ENCODE measurements around the gene CCDC82.

Gene CCDC82

GRCh38 chr11:96391698-96392307 lies 2.1 kb upstream of the CCDC82 start:
- FAIRE-seq (peak; percentile 44), DNase-seq (ENCODE audit: insufficient read length) (no peak)
- TF ChIP-seq POLR2AphosphoS5 (IDR thresholded peaks at IDR 0.05; ENCODE audit: low read depth, low read length) (no peak), TAF1 (IDR thresholded peaks at IDR 0.05; ENCODE audit: borderline replicate concordance, low read depth, low read length) (no peak), POLR2A (IDR thresholded peaks at IDR 0.05; ENCODE audit: low read depth, low read length) (no peak)

GRCh38 chr11:96390488-96390792 lies 728 bp upstream of the CCDC82 start:
- no peak for TF ChIP-seq POLR2AphosphoS5 (IDR thresholded peaks at IDR 0.05; ENCODE audit: low read depth, low read length)
- no peak for TF ChIP-seq POLR2A (IDR thresholded peaks at IDR 0.05; ENCODE audit: low read depth, low read length)
- TF ChIP-seq TAF1 (IDR thresholded peaks at IDR 0.05; ENCODE audit: borderline replicate concordance, low read depth, low read length): no peak
- DNase-seq (ENCODE audit: insufficient read length) (no peak), FAIRE-seq (no peak)

GRCh38 chr11:96388891-96389719 lies 607 bp downstream of the CCDC82 start:
- DNase-seq (ENCODE audit: insufficient read length) (peak; percentile 11), FAIRE-seq (peak; percentile 84)
- TF ChIP-seq TAF1 (IDR thresholded peaks at IDR 0.05; ENCODE audit: borderline replicate concordance, low read depth, low read length) (no peak), POLR2A (IDR thresholded peaks at IDR 0.05; ENCODE audit: low read depth, low read length) (no peak), POLR2AphosphoS5 (IDR thresholded peaks at IDR 0.05; ENCODE audit: low read depth, low read length) (no peak)

GRCh38 chr11:96385187-96385586 lies 4.5 kb downstream of the CCDC82 start:
- no peak for TF ChIP-seq TAF1 (IDR thresholded peaks at IDR 0.05; ENCODE audit: borderline replicate concordance, low read depth, low read length)
- TF ChIP-seq POLR2A (IDR thresholded peaks at IDR 0.05; ENCODE audit: low read depth, low read length): no peak
- TF ChIP-seq POLR2AphosphoS5 (IDR thresholded peaks at IDR 0.05; ENCODE audit: low read depth, low read length): no peak
- DNase-seq (ENCODE audit: insufficient read length) (no peak), FAIRE-seq (no peak)

- DNase-seq (ENCODE audit: insufficient read length) (no peak), FAIRE-seq (peak; percentile 42)
- no peak for TF ChIP-seq POLR2A (IDR thresholded peaks at IDR 0.05; ENCODE audit: low read depth, low read length)
- no peak for TF ChIP-seq POLR2AphosphoS5 (IDR thresholded peaks at IDR 0.05; ENCODE audit: low read depth, low read length)
- no peak for TF ChIP-seq TAF1 (IDR thresholded peaks at IDR 0.05; ENCODE audit: borderline replicate concordance, low read depth, low read length)
Observed at GRCh38 chr11:96384156-96384555, 5.6 kb downstream of the CCDC82 start.

GRCh38 chr11:96376796-96377195 lies 12.9 kb downstream of the CCDC82 start:
- no peak for TF ChIP-seq TAF1 (IDR thresholded peaks at IDR 0.05; ENCODE audit: borderline replicate concordance, low read depth, low read length)
- no peak for TF ChIP-seq POLR2AphosphoS5 (IDR thresholded peaks at IDR 0.05; ENCODE audit: low read depth, low read length)
- TF ChIP-seq POLR2A (IDR thresholded peaks at IDR 0.05; ENCODE audit: low read depth, low read length): no peak
- DNase-seq (ENCODE audit: insufficient read length) (no peak), FAIRE-seq (no peak)

GRCh38 chr11:96373826-96374225 lies 15.9 kb downstream of the CCDC82 start:
- FAIRE-seq: no peak
- no peak for DNase-seq (ENCODE audit: insufficient read length)
- no peak for TF ChIP-seq POLR2A (IDR thresholded peaks at IDR 0.05; ENCODE audit: low read depth, low read length)
- TF ChIP-seq POLR2AphosphoS5 (IDR thresholded peaks at IDR 0.05; ENCODE audit: low read depth, low read length): no peak
- no peak for TF ChIP-seq TAF1 (IDR thresholded peaks at IDR 0.05; ENCODE audit: borderline replicate concordance, low read depth, low read length)

GRCh38 chr11:96367342-96367741 lies 22.4 kb downstream of the CCDC82 start:
- DNase-seq (ENCODE audit: insufficient read length): no peak
- TF ChIP-seq TAF1 (IDR thresholded peaks at IDR 0.05; ENCODE audit: borderline replicate concordance, low read depth, low read length) (no peak), POLR2A (IDR thresholded peaks at IDR 0.05; ENCODE audit: low read depth, low read length) (no peak), POLR2AphosphoS5 (IDR thresholded peaks at IDR 0.05; ENCODE audit: low read depth, low read length) (no peak)
- peak; percentile 30 for FAIRE-seq

GRCh38 chr11:96366024-96366423 lies 23.7 kb downstream of the CCDC82 start:
- TF ChIP-seq TAF1 (IDR thresholded peaks at IDR 0.05; ENCODE audit: borderline replicate concordance, low read depth, low read length) (no peak), POLR2AphosphoS5 (IDR thresholded peaks at IDR 0.05; ENCODE audit: low read depth, low read length) (no peak), POLR2A (IDR thresholded peaks at IDR 0.05; ENCODE audit: low read depth, low read length) (no peak)
- FAIRE-seq: peak; percentile 17
- no peak for DNase-seq (ENCODE audit: insufficient read length)

- DNase-seq (ENCODE audit: insufficient read length) (no peak), FAIRE-seq (no peak)
- no peak for TF ChIP-seq POLR2AphosphoS5 (IDR thresholded peaks at IDR 0.05; ENCODE audit: low read depth, low read length)
- TF ChIP-seq POLR2A (IDR thresholded peaks at IDR 0.05; ENCODE audit: low read depth, low read length): no peak
- no peak for TF ChIP-seq TAF1 (IDR thresholded peaks at IDR 0.05; ENCODE audit: borderline replicate concordance, low read depth, low read length)
Observed at GRCh38 chr11:96365493-96365892, 24.2 kb downstream of the CCDC82 start.

GRCh38 chr11:96361778-96362177 lies 27.9 kb downstream of the CCDC82 start:
- no peak for FAIRE-seq
- DNase-seq (ENCODE audit: insufficient read length): no peak
- TF ChIP-seq TAF1 (IDR thresholded peaks at IDR 0.05; ENCODE audit: borderline replicate concordance, low read depth, low read length) (no peak), POLR2A (IDR thresholded peaks at IDR 0.05; ENCODE audit: low read depth, low read length) (no peak), POLR2AphosphoS5 (IDR thresholded peaks at IDR 0.05; ENCODE audit: low read depth, low read length) (no peak)

GRCh38 chr11:96358321-96358720 lies 31.4 kb downstream of the CCDC82 start:
- TF ChIP-seq POLR2AphosphoS5 (IDR thresholded peaks at IDR 0.05; ENCODE audit: low read depth, low read length): no peak
- TF ChIP-seq POLR2A (IDR thresholded peaks at IDR 0.05; ENCODE audit: low read depth, low read length): no peak
- no peak for TF ChIP-seq TAF1 (IDR thresholded peaks at IDR 0.05; ENCODE audit: borderline replicate concordance, low read depth, low read length)

More at GRCh38 chr11:96358321-96358720, 31.4 kb downstream of the CCDC82 start:
- FAIRE-seq (peak; percentile 73), DNase-seq (ENCODE audit: insufficient read length) (no peak)

Measured in GM12892 (cell line).